Liver (tissue), 9 donors: ENCODE data around the gene NUAK1. TPM values are rescaled to one million over a fixed set of nuclear protein-coding genes. Genes with fewer than 3 reads are reported as not detected.

Experiments used
- DNase-seq: peaks from one replicate; pipeline ENCODE4 v3.0.0-alpha.2; 2017; ENCODE audit warnings: low spot score
- H3K27ac ChIP-seq, 2 donors: one replicate each; pipeline ENCODE4 v1.7.0; 2013; ENCODE audit warnings: inconsistent platforms in 2 of 2, low read length in 2 of 2, control low read depth in 1 of 2, low read depth in 1 of 2, mild to moderate bottlenecking in 1 of 2
- H3K27me3 ChIP-seq, 4 donors: one replicate each; pipeline versions ENCODE4 v1.6.1 to v1.7.0; 2013; ENCODE audit warnings: low read length in 3 of 4, inconsistent platforms in 1 of 4, mild to moderate bottlenecking in 1 of 4, moderate library complexity in 1 of 4; ENCODE audit not compliant: control insufficient read depth in 4 of 4, insufficient read depth in 4 of 4
- H3K36me3 ChIP-seq, 4 donors: one replicate each; pipeline versions ENCODE4 v1.6.1 to v1.7.0; 2013; ENCODE audit warnings: low read length in 3 of 4, mild to moderate bottlenecking in 3 of 4, low read depth in 1 of 4, moderate library complexity in 1 of 4; ENCODE audit not compliant: control insufficient read depth in 4 of 4, insufficient read depth in 3 of 4
- H3K4me1 ChIP-seq, 4 donors: one replicate each; pipeline versions ENCODE4 v1.6.1 to v1.7.0; 2013; ENCODE audit warnings: low read length in 3 of 4, mild to moderate bottlenecking in 3 of 4, moderate library complexity in 1 of 4; ENCODE audit not compliant: control insufficient read depth in 4 of 4, insufficient read depth in 4 of 4
- H3K4me3 ChIP-seq, 3 donors: one replicate each; pipeline versions ENCODE4 v1.6.1 to v1.7.0; 2013; ENCODE audit warnings: low read length in 3 of 3, control low read depth in 1 of 3, low read depth in 1 of 3, mild to moderate bottlenecking in 1 of 3
- H3K9ac ChIP-seq, 2 donors: one replicate each; pipeline ENCODE4 v1.7.0; 2013; ENCODE audit warnings: low read length in 2 of 2, mild to moderate bottlenecking in 2 of 2, moderate library complexity in 2 of 2, control low read depth in 1 of 2, low read depth in 1 of 2
- H3K9me3 ChIP-seq, 4 donors: one replicate each; pipeline versions ENCODE4 v1.6.1 to v1.7.0; 2013; ENCODE audit warnings: low read length in 3 of 4; ENCODE audit not compliant: control insufficient read depth in 4 of 4
- EGR1 ChIP-seq, 2 donors: IDR thresholded peaks; 2 replicates each; pipeline ENCODE4 v1.6.1; 2016 to 2018; ENCODE audit warnings: antibody characterized with exemption in 2 of 2, low read depth in 2 of 2
- FOXA1 ChIP-seq: IDR thresholded peaks from 2 replicates; pipeline ENCODE4 v1.6.1; 2016; ENCODE audit warnings: antibody characterized with exemption
- FOXA2 ChIP-seq: IDR thresholded peaks from 2 replicates; pipeline ENCODE4 v1.6.1; 2016; ENCODE audit warnings: antibody characterized with exemption
- GABPA ChIP-seq, 2 donors: IDR thresholded peaks in 1 of 2; conservative IDR thresholded peaks in 1 of 2; 2 replicates each; pipeline ENCODE4 v1.6.1; 2016; ENCODE audit warnings: antibody characterized with exemption in 2 of 2, mild to moderate bottlenecking in 1 of 2, moderate library complexity in 1 of 2
- HNF4A ChIP-seq, 2 donors: conservative IDR thresholded peaks; 2 replicates each; pipeline ENCODE4 v1.6.1; 2016; ENCODE audit warnings: antibody characterized with exemption in 2 of 2, mild to moderate bottlenecking in 2 of 2
- HNF4G ChIP-seq: IDR thresholded peaks from 2 replicates; pipeline ENCODE4 v1.6.1; 2016; ENCODE audit warnings: antibody characterized with exemption
- MAX ChIP-seq: IDR thresholded peaks from 2 replicates; pipeline ENCODE4 v1.6.1; 2016; ENCODE audit warnings: antibody characterized with exemption
- NR2F2 ChIP-seq: IDR thresholded peaks from 2 replicates; pipeline ENCODE4 v1.6.1; 2016; ENCODE audit warnings: antibody characterized with exemption
- RAD21 ChIP-seq, 2 donors: IDR thresholded peaks; 2 replicates each; pipeline ENCODE4 v1.6.1; 2016; ENCODE audit warnings: antibody characterized with exemption in 2 of 2, mild to moderate bottlenecking in 2 of 2
- REST ChIP-seq: IDR thresholded peaks from 2 replicates; pipeline ENCODE4 v1.6.1; 2016; ENCODE audit warnings: antibody characterized with exemption, mild to moderate bottlenecking
- RXRA ChIP-seq, 2 donors: IDR thresholded peaks; 2 replicates each; pipeline ENCODE4 v1.6.1; 2017 to 2018; ENCODE audit warnings: antibody characterized with exemption in 2 of 2, mild to moderate bottlenecking in 1 of 2
- SP1 ChIP-seq: IDR thresholded peaks from 2 replicates; pipeline ENCODE4 v1.6.1; 2018; ENCODE audit warnings: antibody characterized with exemption, mild to moderate bottlenecking
- TAF1 ChIP-seq: conservative IDR thresholded peaks from 2 replicates; pipeline ENCODE4 v1.6.1; 2016; ENCODE audit warnings: antibody characterized with exemption, mild to moderate bottlenecking
- YY1 ChIP-seq: IDR thresholded peaks from 2 replicates; pipeline ENCODE4 v1.6.1; 2016; ENCODE audit warnings: antibody characterized with exemption, mild to moderate bottlenecking
- WGBS: extraction: QIAGEN DNeasy Blood & Tissue Kit; methylation state at CpG from one replicate; pipeline ENCODE4 v1.1.7; 2013; 5-methylcytosine and 5-hydroxymethylcytosine counted together
- polyA plus RNA-seq, 2 donors: library from polyadenylated mRNA; stranded (reverse) in 1 of 2; unstranded in 1 of 2; fragments of 200-250 nt in 1 of 2; fragments of >200 nt in 1 of 2; fragmentation: Nextera tagmentation in 1 of 2; extraction: Ambion mirVana in 1 of 2; gene quantifications; one replicate each; pipeline versions ENCODE4 v1.2.1 to v1.2.3, GENCODE V29; 2013 to 2015
- total RNA-seq, 2 donors: library from RNA; depleted of rRNA; stranded (reverse); fragments of >200 nt; gene quantifications; one replicate each; pipeline ENCODE4 v1.2.3, GENCODE V29; 2014
- TF ChIP-seq, protein P1 (sequence below): IDR thresholded peaks from 2 replicates; pipeline ENCODE4 v1.6.1; 2016; ENCODE audit warnings: antibody characterized with exemption
- TF ChIP-seq, protein P2 (sequence below): IDR thresholded peaks from 2 replicates; pipeline ENCODE4 v1.6.1; 2016; ENCODE audit warnings: antibody characterized with exemption
- TF ChIP-seq, protein P3 (sequence below): fragments of 150-350 bp; IDR thresholded peaks from 2 replicates; pipeline ENCODE4 v1.5.1; 2017; ENCODE audit warnings: improper control_type of control experiment, low read depth, low read length; ENCODE audit not compliant: missing input control
- donor health status: healthy.
- donor health status: healthy.
- donor health status: healthy.
- donor health status: healthy.
- donor health status: healthy.

NUAK1 gene
- total and polyA plus RNA-seq, 4 donors: 2.5 to 9.3 (median 3.9) TPM

- H3K27ac ChIP-seq: peak overlapping the region; percentile 13 to 19
- H3K36me3 ChIP-seq: no peaks in the 10 kb centered on the region
- no peak overlapping the region for H3K9ac ChIP-seq
- no peaks in the 10 kb centered on the region for H3K9me3 ChIP-seq
- no peak overlapping the region for H3K4me3 ChIP-seq
- TF ChIP-seq NR2F2: no peak
- DNase-seq: no peak
- peaks cover 1 to 54% (median 41%) of the 10 kb centered on the region in 4 donors for H3K4me1 ChIP-seq
- 64% methylated on average over 6 of the region's 6 CpGs for WGBS
- H3K27me3 ChIP-seq: no peaks in the 10 kb centered on the region
Observed at GRCh38 chr12:106135075-106135474, 3.7 kb downstream of the NUAK1 start.

- TF ChIP-seq NR2F2 (no peak), FOXA2 (no peak), FOXA1 (no peak), TAF1 (no peak), GABPA (IDR thresholded peaks at IDR 0.05 in 1 of 2, conservative IDR thresholded peaks at IDR 0.05 in 1 of 2) (no peak), REST (no peak), SP1 (no peak), RXRA (IDR thresholded peaks at IDR 0.05) (no peak), EGR1 (IDR thresholded peaks at IDR 0.05; ENCODE audit: low read depth in 2 of 2) (no peak), MAX (no peak), YY1 (no peak), RAD21 (IDR thresholded peaks at IDR 0.05) (no peak), HNF4G (no peak), HNF4A (conservative IDR thresholded peaks at IDR 0.05) (no peak)
- TF ChIP-seq, protein P1, sequence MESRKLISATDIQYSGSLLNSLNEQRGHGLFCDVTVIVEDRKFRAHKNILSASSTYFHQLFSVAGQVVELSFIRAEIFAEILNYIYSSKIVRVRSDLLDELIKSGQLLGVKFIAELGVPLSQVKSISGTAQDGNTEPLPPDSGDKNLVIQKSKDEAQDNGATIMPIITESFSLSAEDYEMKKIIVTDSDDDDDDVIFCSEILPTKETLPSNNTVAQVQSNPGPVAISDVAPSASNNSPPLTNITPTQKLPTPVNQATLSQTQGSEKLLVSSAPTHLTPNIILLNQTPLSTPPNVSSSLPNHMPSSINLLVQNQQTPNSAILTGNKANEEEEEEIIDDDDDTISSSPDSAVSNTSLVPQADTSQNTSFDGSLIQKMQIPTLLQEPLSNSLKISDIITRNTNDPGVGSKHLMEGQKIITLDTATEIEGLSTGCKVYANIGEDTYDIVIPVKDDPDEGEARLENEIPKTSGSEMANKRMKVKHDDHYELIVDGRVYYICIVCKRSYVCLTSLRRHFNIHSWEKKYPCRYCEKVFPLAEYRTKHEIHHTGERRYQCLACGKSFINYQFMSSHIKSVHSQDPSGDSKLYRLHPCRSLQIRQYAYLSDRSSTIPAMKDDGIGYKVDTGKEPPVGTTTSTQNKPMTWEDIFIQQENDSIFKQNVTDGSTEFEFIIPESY: no peak
- TF ChIP-seq, protein P2, sequence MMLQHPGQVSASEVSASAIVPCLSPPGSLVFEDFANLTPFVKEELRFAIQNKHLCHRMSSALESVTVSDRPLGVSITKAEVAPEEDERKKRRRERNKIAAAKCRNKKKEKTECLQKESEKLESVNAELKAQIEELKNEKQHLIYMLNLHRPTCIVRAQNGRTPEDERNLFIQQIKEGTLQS: no peak
- TF ChIP-seq, protein P3, sequence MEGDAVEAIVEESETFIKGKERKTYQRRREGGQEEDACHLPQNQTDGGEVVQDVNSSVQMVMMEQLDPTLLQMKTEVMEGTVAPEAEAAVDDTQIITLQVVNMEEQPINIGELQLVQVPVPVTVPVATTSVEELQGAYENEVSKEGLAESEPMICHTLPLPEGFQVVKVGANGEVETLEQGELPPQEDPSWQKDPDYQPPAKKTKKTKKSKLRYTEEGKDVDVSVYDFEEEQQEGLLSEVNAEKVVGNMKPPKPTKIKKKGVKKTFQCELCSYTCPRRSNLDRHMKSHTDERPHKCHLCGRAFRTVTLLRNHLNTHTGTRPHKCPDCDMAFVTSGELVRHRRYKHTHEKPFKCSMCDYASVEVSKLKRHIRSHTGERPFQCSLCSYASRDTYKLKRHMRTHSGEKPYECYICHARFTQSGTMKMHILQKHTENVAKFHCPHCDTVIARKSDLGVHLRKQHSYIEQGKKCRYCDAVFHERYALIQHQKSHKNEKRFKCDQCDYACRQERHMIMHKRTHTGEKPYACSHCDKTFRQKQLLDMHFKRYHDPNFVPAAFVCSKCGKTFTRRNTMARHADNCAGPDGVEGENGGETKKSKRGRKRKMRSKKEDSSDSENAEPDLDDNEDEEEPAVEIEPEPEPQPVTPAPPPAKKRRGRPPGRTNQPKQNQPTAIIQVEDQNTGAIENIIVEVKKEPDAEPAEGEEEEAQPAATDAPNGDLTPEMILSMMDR: no peak
- Histone ChIP-seq H3K4me3 (no peak overlapping the region), H3K9ac (no peak overlapping the region), H3K4me1 (peaks cover 1 to 57% (median 41%) of the 10 kb centered on the region in 4 donors), H3K27me3 (no peaks in the 10 kb centered on the region), H3K9me3 (no peaks in the 10 kb centered on the region), H3K36me3 (no peaks in the 10 kb centered on the region), H3K27ac (no peak overlapping the region)
- no peak for DNase-seq
- 37% methylated on average over 3 of the region's 3 CpGs for WGBS
Observed at GRCh38 chr12:106134294-106134949, 4.3 kb downstream of the NUAK1 start.
